AG04450 (cell line): Measurements from ENCODE around the gene GRAMD1A. TPM values are rescaled to one million over a fixed set of nuclear protein-coding genes. Genes with fewer than 3 reads are reported as not detected.

Source experiments
- CTCF ChIA-PET: fragments of 300-600, 350-600 bp; formaldehyde crosslinking; extraction: SDS; loops from one replicate; lab custom pipeline; 2022; ENCODE audit warnings: antibody characterized with exemption, inconsistent platforms; lab: Charles Lee
- POLR2A ChIA-PET: fragments of 350-600 bp; formaldehyde crosslinking; extraction: SDS; loops from one replicate; lab custom pipeline; 2021; ENCODE audit warnings: antibody characterized with exemption, inconsistent platforms; lab: Yijun Ruan, JAX
- DNase-seq: peaks from one replicate; pipeline ENCODE4 v3.0.0-alpha.2; 2011; ENCODE audit warnings: low read depth, low spot score
- H3K27ac ChIP-seq: one replicate; pipeline ENCODE4 v1.5.1; 2012; ENCODE audit warnings: low read depth, low read length, control low read depth
- H3K27me3 ChIP-seq: one replicate; pipeline ENCODE4 v1.6.0; 2012; ENCODE audit warnings: low read length; ENCODE audit not compliant: control insufficient read depth, insufficient read depth
- H3K4me3 ChIP-seq: 2 replicates; pipeline ENCODE4 v1.5.1; 2011; ENCODE audit warnings: mild to moderate bottlenecking, low read depth, low read length, control low read depth
- H3K9me3 ChIP-seq: 2 replicates; pipeline ENCODE4 v1.5.1; 2012; ENCODE audit warnings: low read length; ENCODE audit not compliant: control insufficient read depth, insufficient read depth
- polyA plus RNA-seq: library from polyadenylated mRNA; depleted of rRNA; stranded (reverse); fragments of >200 nt; gene quantifications from 2 replicates; pipeline ENCODE4 v1.2.3, GENCODE V29; 2011
- TF ChIP-seq, protein P1 (sequence below): IDR thresholded peaks from 2 replicates; pipeline ENCODE4 v1.5.1; 2011; ENCODE audit warnings: low read depth, low read length, control low read depth, inconsistent platforms

Gene GRAMD1A
- polyA plus RNA-seq, 1 experiment: 53.2 TPM

GRCh38 chr19:35034005-35034502, 33.9 kb downstream of the GRAMD1A start:
- CTCF ChIA-PET: interaction anchor here (1.0 kb wide), 1 partner anchor 10 kb away, joined by 5 read pairs; no protein-coding TSS in a partner anchor
- DNase-seq: no peak

GRCh38 chr19:35034588-35035382, 34.7 kb downstream of the GRAMD1A start:
- Histone ChIP-seq H3K4me3 (no peak overlapping the region), H3K9me3 (no peaks in the 10 kb centered on the region), H3K27ac (no peak overlapping the region), H3K27me3 (no peaks in the 10 kb centered on the region)
- POLR2A ChIA-PET: no interaction called here
- no peak for DNase-seq
- CTCF ChIA-PET: interaction anchor here (1.0 kb wide), 1 partner anchor 10 kb away, joined by 5 read pairs; no protein-coding TSS in a partner anchor
- TF ChIP-seq, protein P1, sequence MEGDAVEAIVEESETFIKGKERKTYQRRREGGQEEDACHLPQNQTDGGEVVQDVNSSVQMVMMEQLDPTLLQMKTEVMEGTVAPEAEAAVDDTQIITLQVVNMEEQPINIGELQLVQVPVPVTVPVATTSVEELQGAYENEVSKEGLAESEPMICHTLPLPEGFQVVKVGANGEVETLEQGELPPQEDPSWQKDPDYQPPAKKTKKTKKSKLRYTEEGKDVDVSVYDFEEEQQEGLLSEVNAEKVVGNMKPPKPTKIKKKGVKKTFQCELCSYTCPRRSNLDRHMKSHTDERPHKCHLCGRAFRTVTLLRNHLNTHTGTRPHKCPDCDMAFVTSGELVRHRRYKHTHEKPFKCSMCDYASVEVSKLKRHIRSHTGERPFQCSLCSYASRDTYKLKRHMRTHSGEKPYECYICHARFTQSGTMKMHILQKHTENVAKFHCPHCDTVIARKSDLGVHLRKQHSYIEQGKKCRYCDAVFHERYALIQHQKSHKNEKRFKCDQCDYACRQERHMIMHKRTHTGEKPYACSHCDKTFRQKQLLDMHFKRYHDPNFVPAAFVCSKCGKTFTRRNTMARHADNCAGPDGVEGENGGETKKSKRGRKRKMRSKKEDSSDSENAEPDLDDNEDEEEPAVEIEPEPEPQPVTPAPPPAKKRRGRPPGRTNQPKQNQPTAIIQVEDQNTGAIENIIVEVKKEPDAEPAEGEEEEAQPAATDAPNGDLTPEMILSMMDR: no peak

More at GRCh38 chr19:35034005-35034502, 33.9 kb downstream of the GRAMD1A start:
- no peak overlapping the region for H3K27ac ChIP-seq
- POLR2A ChIA-PET: no interaction called here
- TF ChIP-seq, protein P1: no peak
- no peaks in the 10 kb centered on the region for H3K9me3 ChIP-seq
- H3K4me3 ChIP-seq: no peak overlapping the region
- H3K27me3 ChIP-seq: no peaks in the 10 kb centered on the region

- ChIA-PET CTCF (interaction anchor here (0.7 kb wide), 1 partner anchor 65 kb away, joined by 4 read pairs; no protein-coding TSS in a partner anchor), POLR2A (no interaction called here)
- no peak overlapping the region for H3K4me3 ChIP-seq
- TF ChIP-seq, protein P1: no peak
- no peak overlapping the region for H3K27ac ChIP-seq
- DNase-seq: no peak
- H3K27me3 ChIP-seq: peaks cover under 1% of the 10 kb centered on the region
- no peaks in the 10 kb centered on the region for H3K9me3 ChIP-seq
These were observed 37.8 kb downstream of the GRAMD1A start for GRCh38 chr19:35037716-35038622.

DNA sequence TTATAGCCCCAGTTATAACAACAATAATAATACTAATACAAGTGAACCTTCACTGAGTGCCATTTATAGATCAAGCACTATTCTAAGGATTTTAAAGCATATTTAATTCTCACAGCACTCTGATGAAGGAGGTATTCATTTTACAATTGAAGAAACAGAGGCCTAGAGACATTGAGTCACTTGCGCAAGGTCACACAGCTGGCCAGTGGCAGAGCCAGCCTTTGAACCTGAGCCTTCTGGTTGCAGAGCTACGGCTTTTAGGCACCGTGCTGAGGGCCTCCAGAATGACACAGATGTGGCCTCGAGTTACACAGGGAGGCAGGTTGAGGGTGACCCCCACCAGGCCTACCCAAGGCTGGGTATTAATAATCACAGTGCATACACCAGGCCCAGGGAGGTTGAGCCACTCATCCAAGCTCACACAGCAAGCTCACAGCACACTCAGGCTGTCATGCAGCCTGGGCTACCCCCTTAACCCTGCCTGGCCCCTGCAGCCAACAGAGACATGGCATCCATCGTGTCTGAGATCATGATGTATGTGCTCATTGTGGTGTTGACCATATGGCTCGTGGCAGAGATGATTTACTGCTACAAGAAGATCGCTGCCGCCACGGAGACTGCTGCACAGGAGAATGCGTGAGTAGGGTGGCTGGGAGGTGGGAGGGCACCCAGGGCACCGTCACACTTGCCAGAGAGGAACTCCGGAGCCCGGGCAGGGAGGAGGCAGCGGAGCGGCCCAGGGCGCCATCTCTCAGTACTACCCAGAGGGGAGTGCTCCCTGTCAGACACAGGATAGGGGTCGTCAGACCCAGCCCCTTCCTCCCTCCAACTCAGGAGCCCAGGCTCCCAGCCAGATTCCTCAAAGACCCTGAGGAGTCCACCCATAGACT, 38.7 kb downstream of the GRAMD1A start:
- POLR2A ChIA-PET: no interaction called here
- DNase-seq: no peak

More for the DNA sequence above, 38.7 kb downstream of the GRAMD1A start:
- Histone ChIP-seq H3K4me3 (no peak overlapping the region), H3K9me3 (no peaks in the 10 kb centered on the region), H3K27ac (no peak overlapping the region), H3K27me3 (peaks cover 2% of the 10 kb centered on the region)
- TF ChIP-seq, protein P1: no peak
- CTCF ChIA-PET: interaction anchor here (0.6 to 0.7 kb wide), 2 partner anchors 66 to 1582 kb away, joined by 3 to 4 read pairs; no protein-coding TSS in a partner anchor
